Peyer's patch (tissue), 4 donors: ENCODE measurements around the gene PCGF2.

Experiments
- CTCF ChIP-seq, 6 experiments: fragments of 450-650 bp in 4 of 6; fragments of 200-600 bp in 2 of 6; sonication (generic) in 1 of 6; IDR thresholded peaks; one replicate each; pipeline ENCODE4 v1.5.1; 2017 to 2019; ENCODE audit warnings: antibody characterized with exemption in 6 of 6, mild to moderate bottlenecking in 3 of 6, moderate library complexity in 1 of 6
- POLR2A ChIP-seq, 2 donors: fragments of 450-650 bp; IDR thresholded peaks; one replicate each; pipeline ENCODE4 v1.5.1; 2017; ENCODE audit warnings: antibody characterized with exemption in 2 of 2, mild to moderate bottlenecking in 2 of 2, moderate library complexity in 2 of 2

GRCh38 chr17:38728290-38728831, 19.8 kb downstream of the PCGF2 start:
- TF ChIP-seq POLR2A (IDR thresholded peaks at IDR 0.05) (no peak), CTCF (IDR thresholded peaks at IDR 0.05) (no peak)
